GM20000 (cell line): ENCODE results near the gene MFSD2B.

Experiments used
- DNase-seq: peaks from one replicate; pipeline ENCODE4 v3.0.0; 2012; ENCODE audit warnings: low spot score
- TF ChIP-seq, protein P1 (sequence below): IDR thresholded peaks from 2 replicates; pipeline ENCODE4 v1.5.1; 2012; ENCODE audit warnings: mild to moderate bottlenecking, control low read depth; ENCODE audit errors: extremely low read depth, missing control alignments

MFSD2B gene

GRCh38 chr2:24015562-24016375, 5.9 kb downstream of the MFSD2B start:
- no peak for DNase-seq
- TF ChIP-seq, protein P1, sequence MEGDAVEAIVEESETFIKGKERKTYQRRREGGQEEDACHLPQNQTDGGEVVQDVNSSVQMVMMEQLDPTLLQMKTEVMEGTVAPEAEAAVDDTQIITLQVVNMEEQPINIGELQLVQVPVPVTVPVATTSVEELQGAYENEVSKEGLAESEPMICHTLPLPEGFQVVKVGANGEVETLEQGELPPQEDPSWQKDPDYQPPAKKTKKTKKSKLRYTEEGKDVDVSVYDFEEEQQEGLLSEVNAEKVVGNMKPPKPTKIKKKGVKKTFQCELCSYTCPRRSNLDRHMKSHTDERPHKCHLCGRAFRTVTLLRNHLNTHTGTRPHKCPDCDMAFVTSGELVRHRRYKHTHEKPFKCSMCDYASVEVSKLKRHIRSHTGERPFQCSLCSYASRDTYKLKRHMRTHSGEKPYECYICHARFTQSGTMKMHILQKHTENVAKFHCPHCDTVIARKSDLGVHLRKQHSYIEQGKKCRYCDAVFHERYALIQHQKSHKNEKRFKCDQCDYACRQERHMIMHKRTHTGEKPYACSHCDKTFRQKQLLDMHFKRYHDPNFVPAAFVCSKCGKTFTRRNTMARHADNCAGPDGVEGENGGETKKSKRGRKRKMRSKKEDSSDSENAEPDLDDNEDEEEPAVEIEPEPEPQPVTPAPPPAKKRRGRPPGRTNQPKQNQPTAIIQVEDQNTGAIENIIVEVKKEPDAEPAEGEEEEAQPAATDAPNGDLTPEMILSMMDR, result no peak

DNA sequence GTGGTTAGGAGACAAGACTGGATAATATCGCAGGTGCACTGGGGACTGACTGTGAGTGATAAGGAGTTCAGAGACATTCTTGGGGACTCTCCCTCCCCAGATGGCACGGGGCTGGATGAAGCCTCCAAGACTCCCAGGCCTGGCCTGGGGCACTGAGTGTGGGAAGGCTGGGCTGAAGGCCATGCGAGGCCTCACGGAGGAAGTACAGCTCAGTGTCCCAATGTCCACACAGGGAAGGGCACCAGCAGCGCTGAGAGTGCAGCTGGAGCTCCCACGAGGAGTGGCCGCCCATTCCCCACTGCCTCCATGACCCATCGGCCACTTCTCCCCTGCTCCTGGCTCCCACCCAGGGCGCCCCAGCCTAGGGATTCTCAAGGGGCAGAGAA, 6.5 kb downstream of the MFSD2B start:
- TF ChIP-seq, protein P1, result no peak
- no peak for DNase-seq

GRCh38 chr2:24016853-24017703, 7.2 kb downstream of the MFSD2B start:
- no peak for DNase-seq
- TF ChIP-seq, protein P1, result no peak

- no peak for DNase-seq
- TF ChIP-seq, protein P1, result no peak
Measured at GRCh38 chr2:24017711-24018110, 7.8 kb downstream of the MFSD2B start.

DNA sequence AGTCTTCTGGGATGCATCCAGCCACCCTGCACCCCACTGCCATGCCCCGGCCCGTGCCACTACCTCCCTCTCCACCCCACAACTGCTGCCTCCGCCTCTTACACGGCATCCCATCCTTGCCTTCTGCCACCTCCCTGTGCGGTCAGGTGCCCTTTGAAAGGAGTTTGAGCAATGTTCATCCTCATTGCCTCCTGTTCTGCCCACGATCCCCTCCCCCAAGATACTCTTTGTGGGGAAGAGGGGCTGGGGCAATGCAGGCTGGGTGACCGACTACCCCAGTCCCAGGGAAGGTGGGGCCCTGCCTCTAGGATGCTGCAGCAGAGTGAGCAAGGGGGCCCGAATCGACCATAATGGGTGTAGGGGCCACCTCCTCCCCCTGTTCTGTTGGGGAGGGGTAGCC, 8.4 kb downstream of the MFSD2B start:
- DNase-seq, result no peak
- TF ChIP-seq, protein P1, result no peak

DNA sequence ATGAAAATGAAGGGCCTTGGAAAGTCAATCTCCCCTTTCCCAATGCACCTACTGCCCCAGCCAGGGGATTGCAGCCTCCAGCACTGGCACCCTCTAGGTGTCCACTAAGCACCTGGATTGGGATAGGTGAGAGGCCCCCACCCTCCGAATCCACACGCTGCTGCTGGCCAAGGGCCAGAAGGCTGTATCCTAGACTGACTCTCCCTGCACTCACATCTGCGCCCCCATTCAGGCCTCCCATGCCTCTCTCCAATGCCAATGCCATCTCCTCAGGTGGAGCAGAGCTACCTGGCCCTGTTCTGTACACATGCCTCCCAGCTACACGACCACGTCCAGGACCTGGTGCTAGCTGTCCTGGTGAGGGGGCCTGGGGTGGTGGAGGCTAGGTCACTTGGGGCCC, 9.8 kb downstream of the MFSD2B start:
- TF ChIP-seq, protein P1, result no peak

GRCh38 chr2:24020244-24020643, 10.4 kb downstream of the MFSD2B start:
- no peak for DNase-seq
- TF ChIP-seq, protein P1, result no peak

More for the DNA sequence above, 9.8 kb downstream of the MFSD2B start:
- DNase-seq, result no peak
